Loucy (cell line): ENCODE results near the gene PBX1.

ENCODE experiments used
- CTCF ChIP-seq: fragments of 200-600 bp; sonication (generic); conservative IDR thresholded peaks from 2 replicates; pipeline ENCODE4 v1.5.1; 2014; ENCODE audit warnings: mild to moderate bottlenecking, antibody characterized with exemption, low read length
- EZH2phosphoT487 ChIP-seq: fragments of 200-600 bp; IDR thresholded peaks from 2 replicates; pipeline ENCODE4 v1.6.1; 2018; ENCODE audit warnings: antibody characterized with exemption, mild to moderate bottlenecking, moderate library complexity, borderline replicate concordance

GRCh38 chr1:164601399-164602100 is 42.6 kb downstream of the PBX1 start:
- TF ChIP-seq EZH2phosphoT487, result no peak
- no peak for TF ChIP-seq CTCF
